H1 (cell line): ENCODE results near the gene CNIH4. TPM values are rescaled to one million over a fixed set of nuclear protein-coding genes. Genes with fewer than 3 reads are reported as not detected.

ENCODE experiments used
- BACH1 ChIP-seq: IDR thresholded peaks from 2 replicates; pipeline ENCODE4 v1.6.1; 2012; ENCODE audit warnings: low read length, improper control_type of control experiment
- CBX5 ChIP-seq: fragments of 300-800, 300-1000 bp; sonication (generic); IDR thresholded peaks from 2 replicates; pipeline ENCODE4 v1.7.1; 2016; ENCODE audit warnings: antibody characterized with exemption, low read length, low read depth
- CBX8 ChIP-seq: fragments of 300-800, 300-1000 bp; sonication (generic); IDR thresholded peaks from 2 replicates; pipeline ENCODE4 v1.7.1; 2016; ENCODE audit warnings: low read depth, low read length, borderline replicate concordance
- NRF1 ChIP-seq: IDR thresholded peaks from 2 replicates; pipeline ENCODE4 v1.6.1; 2011; ENCODE audit warnings: mild to moderate bottlenecking, low read depth, low read length, improper control_type of control experiment
- SAP30 ChIP-seq: fragments of 300-600 bp; sonication (generic); IDR thresholded peaks from 2 replicates; pipeline ENCODE4 v1.7.1; 2012; ENCODE audit warnings: low read length, moderate library complexity, mild to moderate bottlenecking, inconsistent platforms; ENCODE audit not compliant: insufficient read depth, insufficient replicate concordance
- SP2 ChIP-seq: IDR thresholded peaks from 2 replicates; pipeline ENCODE4 v1.6.1; 2012; ENCODE audit warnings: mild to moderate bottlenecking, low read length, inconsistent platforms
- polyA plus RNA-seq, 7 experiments: library from polyadenylated mRNA; depleted of rRNA in 3 of 7; stranded (reverse) in 5 of 7; unstranded in 2 of 7; fragments of >200 nt in 5 of 7; fragments of 200-250 nt in 2 of 7; gene quantifications; 1 replicate in 5 of 7; 2 replicates in 1 of 7; 4 replicates in 1 of 7; pipeline versions ENCODE4 v1.2.1 to v1.2.3, GENCODE V29; 2011 to 2013; ENCODE audit warnings: missing spikeins in 2 of 7, mixed read lengths in 2 of 7
- total RNA-seq: library from RNA; stranded (reverse); fragmentation: NEBNext Ultra II Directional; extraction: Animal tissue kit (Norgen Biotek cat#: 25700); gene quantifications from 2 replicates; pipeline ENCODE4 v1.2.1, GENCODE V29; 2021
- TF ChIP-seq, protein P1 (sequence below): fragments of 300-600 bp; sonication (generic); IDR thresholded peaks from 2 replicates; pipeline ENCODE4 v1.7.1; 2012; ENCODE audit warnings: low read length, moderate library complexity, mild to moderate bottlenecking, inconsistent platforms; ENCODE audit not compliant: insufficient replicate concordance
- TF ChIP-seq, protein P2 (sequence below), 3 experiments: IDR thresholded peaks; 1 replicate in 2 of 3; 2 replicates in 1 of 3; pipeline versions ENCODE4 v1.5.1 to v1.6.1; 2011; ENCODE audit warnings: low read length in 3 of 3, mild to moderate bottlenecking in 3 of 3, inconsistent platforms in 2 of 3, low read depth in 1 of 3, moderate library complexity in 1 of 3; ENCODE audit not compliant: insufficient read depth in 1 of 3; ENCODE audit errors: control extremely low read depth in 1 of 3

CNIH4 gene
- total and polyA plus RNA-seq, 2 of the 8 experiments (the other 6 are each of a cell fraction or from before 2014, with no cell fraction given): 76.2 to 151 TPM

GRCh38 chr1:224407571-224408293 is 51.1 kb downstream of the CNIH4 start (continued):
- TF ChIP-seq, protein P1, sequence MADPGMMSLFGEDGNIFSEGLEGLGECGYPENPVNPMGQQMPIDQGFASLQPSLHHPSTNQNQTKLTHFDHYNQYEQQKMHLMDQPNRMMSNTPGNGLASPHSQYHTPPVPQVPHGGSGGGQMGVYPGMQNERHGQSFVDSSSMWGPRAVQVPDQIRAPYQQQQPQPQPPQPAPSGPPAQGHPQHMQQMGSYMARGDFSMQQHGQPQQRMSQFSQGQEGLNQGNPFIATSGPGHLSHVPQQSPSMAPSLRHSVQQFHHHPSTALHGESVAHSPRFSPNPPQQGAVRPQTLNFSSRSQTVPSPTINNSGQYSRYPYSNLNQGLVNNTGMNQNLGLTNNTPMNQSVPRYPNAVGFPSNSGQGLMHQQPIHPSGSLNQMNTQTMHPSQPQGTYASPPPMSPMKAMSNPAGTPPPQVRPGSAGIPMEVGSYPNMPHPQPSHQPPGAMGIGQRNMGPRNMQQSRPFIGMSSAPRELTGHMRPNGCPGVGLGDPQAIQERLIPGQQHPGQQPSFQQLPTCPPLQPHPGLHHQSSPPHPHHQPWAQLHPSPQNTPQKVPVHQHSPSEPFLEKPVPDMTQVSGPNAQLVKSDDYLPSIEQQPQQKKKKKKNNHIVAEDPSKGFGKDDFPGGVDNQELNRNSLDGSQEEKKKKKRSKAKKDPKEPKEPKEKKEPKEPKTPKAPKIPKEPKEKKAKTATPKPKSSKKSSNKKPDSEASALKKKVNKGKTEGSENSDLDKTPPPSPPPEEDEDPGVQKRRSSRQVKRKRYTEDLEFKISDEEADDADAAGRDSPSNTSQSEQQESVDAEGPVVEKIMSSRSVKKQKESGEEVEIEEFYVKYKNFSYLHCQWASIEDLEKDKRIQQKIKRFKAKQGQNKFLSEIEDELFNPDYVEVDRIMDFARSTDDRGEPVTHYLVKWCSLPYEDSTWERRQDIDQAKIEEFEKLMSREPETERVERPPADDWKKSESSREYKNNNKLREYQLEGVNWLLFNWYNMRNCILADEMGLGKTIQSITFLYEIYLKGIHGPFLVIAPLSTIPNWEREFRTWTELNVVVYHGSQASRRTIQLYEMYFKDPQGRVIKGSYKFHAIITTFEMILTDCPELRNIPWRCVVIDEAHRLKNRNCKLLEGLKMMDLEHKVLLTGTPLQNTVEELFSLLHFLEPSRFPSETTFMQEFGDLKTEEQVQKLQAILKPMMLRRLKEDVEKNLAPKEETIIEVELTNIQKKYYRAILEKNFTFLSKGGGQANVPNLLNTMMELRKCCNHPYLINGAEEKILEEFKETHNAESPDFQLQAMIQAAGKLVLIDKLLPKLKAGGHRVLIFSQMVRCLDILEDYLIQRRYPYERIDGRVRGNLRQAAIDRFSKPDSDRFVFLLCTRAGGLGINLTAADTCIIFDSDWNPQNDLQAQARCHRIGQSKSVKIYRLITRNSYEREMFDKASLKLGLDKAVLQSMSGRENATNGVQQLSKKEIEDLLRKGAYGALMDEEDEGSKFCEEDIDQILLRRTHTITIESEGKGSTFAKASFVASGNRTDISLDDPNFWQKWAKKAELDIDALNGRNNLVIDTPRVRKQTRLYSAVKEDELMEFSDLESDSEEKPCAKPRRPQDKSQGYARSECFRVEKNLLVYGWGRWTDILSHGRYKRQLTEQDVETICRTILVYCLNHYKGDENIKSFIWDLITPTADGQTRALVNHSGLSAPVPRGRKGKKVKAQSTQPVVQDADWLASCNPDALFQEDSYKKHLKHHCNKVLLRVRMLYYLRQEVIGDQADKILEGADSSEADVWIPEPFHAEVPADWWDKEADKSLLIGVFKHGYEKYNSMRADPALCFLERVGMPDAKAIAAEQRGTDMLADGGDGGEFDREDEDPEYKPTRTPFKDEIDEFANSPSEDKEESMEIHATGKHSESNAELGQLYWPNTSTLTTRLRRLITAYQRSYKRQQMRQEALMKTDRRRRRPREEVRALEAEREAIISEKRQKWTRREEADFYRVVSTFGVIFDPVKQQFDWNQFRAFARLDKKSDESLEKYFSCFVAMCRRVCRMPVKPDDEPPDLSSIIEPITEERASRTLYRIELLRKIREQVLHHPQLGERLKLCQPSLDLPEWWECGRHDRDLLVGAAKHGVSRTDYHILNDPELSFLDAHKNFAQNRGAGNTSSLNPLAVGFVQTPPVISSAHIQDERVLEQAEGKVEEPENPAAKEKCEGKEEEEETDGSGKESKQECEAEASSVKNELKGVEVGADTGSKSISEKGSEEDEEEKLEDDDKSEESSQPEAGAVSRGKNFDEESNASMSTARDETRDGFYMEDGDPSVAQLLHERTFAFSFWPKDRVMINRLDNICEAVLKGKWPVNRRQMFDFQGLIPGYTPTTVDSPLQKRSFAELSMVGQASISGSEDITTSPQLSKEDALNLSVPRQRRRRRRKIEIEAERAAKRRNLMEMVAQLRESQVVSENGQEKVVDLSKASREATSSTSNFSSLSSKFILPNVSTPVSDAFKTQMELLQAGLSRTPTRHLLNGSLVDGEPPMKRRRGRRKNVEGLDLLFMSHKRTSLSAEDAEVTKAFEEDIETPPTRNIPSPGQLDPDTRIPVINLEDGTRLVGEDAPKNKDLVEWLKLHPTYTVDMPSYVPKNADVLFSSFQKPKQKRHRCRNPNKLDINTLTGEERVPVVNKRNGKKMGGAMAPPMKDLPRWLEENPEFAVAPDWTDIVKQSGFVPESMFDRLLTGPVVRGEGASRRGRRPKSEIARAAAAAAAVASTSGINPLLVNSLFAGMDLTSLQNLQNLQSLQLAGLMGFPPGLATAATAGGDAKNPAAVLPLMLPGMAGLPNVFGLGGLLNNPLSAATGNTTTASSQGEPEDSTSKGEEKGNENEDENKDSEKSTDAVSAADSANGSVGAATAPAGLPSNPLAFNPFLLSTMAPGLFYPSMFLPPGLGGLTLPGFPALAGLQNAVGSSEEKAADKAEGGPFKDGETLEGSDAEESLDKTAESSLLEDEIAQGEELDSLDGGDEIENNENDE: no peak
- no peak for TF ChIP-seq BACH1
- no peak for TF ChIP-seq SAP30
- no peak for TF ChIP-seq SP2
- TF ChIP-seq NRF1: no peak
- TF ChIP-seq CBX5: no peak
- no peak for TF ChIP-seq CBX8
- TF ChIP-seq, protein P2, sequence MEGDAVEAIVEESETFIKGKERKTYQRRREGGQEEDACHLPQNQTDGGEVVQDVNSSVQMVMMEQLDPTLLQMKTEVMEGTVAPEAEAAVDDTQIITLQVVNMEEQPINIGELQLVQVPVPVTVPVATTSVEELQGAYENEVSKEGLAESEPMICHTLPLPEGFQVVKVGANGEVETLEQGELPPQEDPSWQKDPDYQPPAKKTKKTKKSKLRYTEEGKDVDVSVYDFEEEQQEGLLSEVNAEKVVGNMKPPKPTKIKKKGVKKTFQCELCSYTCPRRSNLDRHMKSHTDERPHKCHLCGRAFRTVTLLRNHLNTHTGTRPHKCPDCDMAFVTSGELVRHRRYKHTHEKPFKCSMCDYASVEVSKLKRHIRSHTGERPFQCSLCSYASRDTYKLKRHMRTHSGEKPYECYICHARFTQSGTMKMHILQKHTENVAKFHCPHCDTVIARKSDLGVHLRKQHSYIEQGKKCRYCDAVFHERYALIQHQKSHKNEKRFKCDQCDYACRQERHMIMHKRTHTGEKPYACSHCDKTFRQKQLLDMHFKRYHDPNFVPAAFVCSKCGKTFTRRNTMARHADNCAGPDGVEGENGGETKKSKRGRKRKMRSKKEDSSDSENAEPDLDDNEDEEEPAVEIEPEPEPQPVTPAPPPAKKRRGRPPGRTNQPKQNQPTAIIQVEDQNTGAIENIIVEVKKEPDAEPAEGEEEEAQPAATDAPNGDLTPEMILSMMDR (IDR thresholded peaks at IDR 0.05; ENCODE audit: control extremely low read depth in 1 of 3, insufficient read depth in 1 of 3, low read depth in 1 of 3, low read length in 3 of 3): no peak
